Suprapubic skin (tissue), 4 donors: ENCODE measurements around the gene ALDH3B1. TPM values are rescaled to one million over a fixed set of nuclear protein-coding genes. Genes with fewer than 3 reads are reported as not detected.

Experiments used
- DNase-seq, 2 donors: peaks; one replicate each; pipeline ENCODE4 v3.0.0-alpha.2; 2019; ENCODE audit warnings: low spot score in 2 of 2
- H3K27ac ChIP-seq: fragments of 200-600 bp; sonication (generic); one replicate; pipeline ENCODE4 v1.5.1; 2019
- H3K27me3 ChIP-seq: fragments of 200-600 bp; sonication (generic); one replicate; pipeline ENCODE4 v1.5.1; 2019
- H3K36me3 ChIP-seq: fragments of 200-600 bp; sonication (generic); one replicate; pipeline ENCODE4 v1.5.1; 2019
- H3K4me1 ChIP-seq: fragments of 200-600 bp; sonication (generic); one replicate; pipeline ENCODE4 v1.5.1; 2019
- H3K4me3 ChIP-seq: fragments of 200-600 bp; sonication (generic); one replicate; pipeline ENCODE4 v1.5.1; 2019; ENCODE audit warnings: mild to moderate bottlenecking
- H3K9me3 ChIP-seq: fragments of 200-600 bp; sonication (generic); one replicate; pipeline ENCODE4 v1.5.1; 2019
- CTCF ChIP-seq, 2 donors: fragments of 200-600 bp in 1 of 2; fragments of 450-650 bp in 1 of 2; sonication (generic) in 1 of 2; IDR thresholded peaks; one replicate each; pipeline ENCODE4 v1.5.1; 2016 to 2019; ENCODE audit warnings: antibody characterized with exemption in 2 of 2, mild to moderate bottlenecking in 1 of 2, moderate library complexity in 1 of 2
- EP300 ChIP-seq: sonication (generic); formaldehyde crosslinking; IDR thresholded peaks from one replicate; pipeline ENCODE4 v1.6.1; 2017; ENCODE audit warnings: antibody characterized with exemption
- POLR2A ChIP-seq, 2 donors: fragments of 450-650 bp; IDR thresholded peaks; one replicate each; pipeline ENCODE4 v1.6.1; 2017; ENCODE audit warnings: antibody characterized with exemption in 2 of 2, mild to moderate bottlenecking in 2 of 2, moderate library complexity in 2 of 2
- POLR2AphosphoS5 ChIP-seq, 3 donors: sonication (generic); formaldehyde crosslinking; IDR thresholded peaks; one replicate each; pipeline ENCODE4 v1.6.1; 2017; ENCODE audit warnings: antibody characterized with exemption in 3 of 3
- WGBS: methylation state at CpG from one replicate; pipeline ENCODE4 v1.1.5; 2018; 5-methylcytosine and 5-hydroxymethylcytosine counted together
- total RNA-seq, 4 donors: library from RNA; depleted of rRNA; stranded (reverse); fragments of >200 nt; gene quantifications; one replicate each; pipeline ENCODE4 v1.1.0, GENCODE V29; 2016

Gene ALDH3B1
- total RNA-seq, 4 donors from 2014 or later, result 3.2 to 6.4 (median 5.9) TPM

- H3K4me3 ChIP-seq, result no peak overlapping the region
- no peak for TF ChIP-seq CTCF (IDR thresholded peaks at IDR 0.05)
- no peak for TF ChIP-seq POLR2AphosphoS5 (IDR thresholded peaks at IDR 0.05)
- TF ChIP-seq POLR2A (IDR thresholded peaks at IDR 0.05), result no peak
- no peak for TF ChIP-seq EP300
- no peak overlapping the region for H3K27ac ChIP-seq
- H3K9me3 ChIP-seq, result no peaks in the 10 kb centered on the region
- 94% methylated on average over 5 of the region's 5 CpGs for WGBS
- H3K36me3 ChIP-seq, result peaks cover 56% of the 10 kb centered on the region
- no peak for DNase-seq
- H3K4me1 ChIP-seq, result no peaks in the 10 kb centered on the region
- no peaks in the 10 kb centered on the region for H3K27me3 ChIP-seq
Measured at GRCh38 chr11:68067991-68068390, 57.9 kb downstream of the ALDH3B1 start.

GRCh38 chr11:68071281-68072048 lies 61.3 kb downstream of the ALDH3B1 start:
- no peaks in the 10 kb centered on the region for H3K4me1 ChIP-seq
- H3K4me3 ChIP-seq, result no peak overlapping the region
- no peak overlapping the region for H3K27ac ChIP-seq
- H3K27me3 ChIP-seq, result no peaks in the 10 kb centered on the region
- no peak for TF ChIP-seq POLR2A (IDR thresholded peaks at IDR 0.05)
- TF ChIP-seq EP300, result no peak
- no peak for TF ChIP-seq POLR2AphosphoS5 (IDR thresholded peaks at IDR 0.05)
- TF ChIP-seq CTCF (IDR thresholded peaks at IDR 0.05), result no peak
- no peak for DNase-seq
- WGBS, result 76% methylated on average over 3 of the region's 3 CpGs
- no peaks in the 10 kb centered on the region for H3K9me3 ChIP-seq
- peaks cover 28% of the 10 kb centered on the region for H3K36me3 ChIP-seq

- H3K36me3 ChIP-seq, result peaks cover 7% of the 10 kb centered on the region
- H3K27ac ChIP-seq, result no peak overlapping the region
- no peak for DNase-seq
- H3K27me3 ChIP-seq, result no peaks in the 10 kb centered on the region
- WGBS, result 89% methylated on average over 10 of the region's 10 CpGs
- H3K9me3 ChIP-seq, result no peaks in the 10 kb centered on the region
- H3K4me3 ChIP-seq, result no peak overlapping the region
- TF ChIP-seq POLR2AphosphoS5 (IDR thresholded peaks at IDR 0.05), result no peak
- TF ChIP-seq EP300, result no peak
- no peak for TF ChIP-seq POLR2A (IDR thresholded peaks at IDR 0.05)
- no peak for TF ChIP-seq CTCF (IDR thresholded peaks at IDR 0.05)
- peaks cover 5% of the 10 kb centered on the region for H3K4me1 ChIP-seq
Measured at GRCh38 chr11:68074584-68075352, 64.6 kb downstream of the ALDH3B1 start.

GRCh38 chr11:68076371-68077042 lies 66.4 kb downstream of the ALDH3B1 start:
- Histone ChIP-seq H3K27ac (no peak overlapping the region), H3K4me1 (peaks cover 5% of the 10 kb centered on the region), H3K9me3 (no peaks in the 10 kb centered on the region), H3K36me3 (peaks cover 9% of the 10 kb centered on the region), H3K4me3 (no peak overlapping the region), H3K27me3 (no peaks in the 10 kb centered on the region)
- no peak for DNase-seq
- 87% methylated on average over 11 of the region's 11 CpGs for WGBS
- TF ChIP-seq POLR2AphosphoS5 (IDR thresholded peaks at IDR 0.05) (no peak), CTCF (IDR thresholded peaks at IDR 0.05) (no peak)
